GM19043 (cell line): Measurements from ENCODE around the gene HMCN2.

Experiments used
- ATAC-seq: cut with Tn5 transposase; IDR thresholded peaks from one replicate; pipeline ENCODE4 v1.9.1; 2021; ENCODE audit warnings: low read depth; ENCODE audit not compliant: unreplicated experiment

HMCN2 gene

DNA sequence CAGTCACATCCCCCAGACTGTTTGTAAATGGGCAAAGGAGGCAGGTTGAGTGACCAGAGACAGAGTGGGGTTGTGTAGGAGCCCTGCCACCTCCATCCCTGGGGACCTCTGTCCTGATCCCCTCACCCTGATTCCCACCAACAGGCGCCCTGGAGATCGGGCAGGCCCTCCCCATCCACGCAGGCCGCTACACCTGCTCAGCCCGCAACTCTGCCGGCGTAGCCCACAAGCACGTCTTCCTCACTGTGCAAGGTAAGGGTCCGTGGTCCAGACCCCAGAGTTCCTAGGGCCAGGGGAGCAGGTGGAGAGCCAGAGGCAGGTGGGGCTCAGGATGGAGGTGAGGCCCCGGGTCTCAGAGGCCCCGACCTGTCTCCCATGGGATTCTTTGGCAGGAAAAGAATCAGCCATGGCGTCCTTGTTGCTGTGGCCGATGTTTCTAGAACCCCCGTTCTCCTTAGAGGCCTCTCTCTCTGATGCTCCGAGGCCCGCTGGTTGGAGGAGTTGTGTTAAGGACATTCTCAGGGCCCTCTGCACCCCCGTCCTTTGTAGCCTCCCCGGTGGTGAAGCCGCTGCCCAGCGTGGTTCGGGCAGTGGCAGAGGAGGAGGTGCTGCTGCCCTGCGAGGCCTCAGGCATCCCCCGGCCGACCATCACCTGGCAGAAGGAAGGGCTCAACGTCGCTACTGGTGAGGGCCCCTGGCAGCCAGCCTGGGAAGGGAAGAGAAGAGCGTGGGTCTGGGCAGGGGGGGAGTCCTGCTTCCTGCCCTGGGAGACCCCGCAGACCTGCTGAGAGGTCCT, 137.3 kb downstream of the HMCN2 start:
- ATAC-seq, result no peak

- ATAC-seq, result no peak
Observed at GRCh38 chr9:130405657-130406257, 140.2 kb downstream of the HMCN2 start.

- ATAC-seq, result no peak
Observed at GRCh38 chr9:130406278-130406895, 140.8 kb downstream of the HMCN2 start.

GRCh38 chr9:130407916-130408663, 142.5 kb downstream of the HMCN2 start:
- no peak for ATAC-seq

DNA sequence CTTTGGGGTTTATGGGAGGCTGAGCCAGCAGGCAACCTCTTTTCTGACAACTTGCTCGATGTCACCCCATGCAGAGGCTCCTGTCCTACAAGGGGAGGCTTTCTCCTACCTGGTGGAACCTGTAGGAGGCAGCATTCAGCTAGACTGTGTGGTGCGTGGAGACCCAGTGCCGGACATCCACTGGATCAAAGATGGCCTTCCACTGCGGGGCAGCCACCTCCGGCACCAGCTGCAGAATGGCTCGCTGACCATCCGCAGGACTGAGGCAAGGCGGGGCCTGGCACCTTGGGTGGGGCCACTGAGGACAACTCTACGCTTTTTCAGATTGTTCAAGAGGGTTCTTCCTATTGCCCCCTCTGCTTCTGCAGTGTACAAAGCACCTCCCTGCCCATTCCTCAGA, 143.1 kb downstream of the HMCN2 start:
- ATAC-seq, result no peak

DNA sequence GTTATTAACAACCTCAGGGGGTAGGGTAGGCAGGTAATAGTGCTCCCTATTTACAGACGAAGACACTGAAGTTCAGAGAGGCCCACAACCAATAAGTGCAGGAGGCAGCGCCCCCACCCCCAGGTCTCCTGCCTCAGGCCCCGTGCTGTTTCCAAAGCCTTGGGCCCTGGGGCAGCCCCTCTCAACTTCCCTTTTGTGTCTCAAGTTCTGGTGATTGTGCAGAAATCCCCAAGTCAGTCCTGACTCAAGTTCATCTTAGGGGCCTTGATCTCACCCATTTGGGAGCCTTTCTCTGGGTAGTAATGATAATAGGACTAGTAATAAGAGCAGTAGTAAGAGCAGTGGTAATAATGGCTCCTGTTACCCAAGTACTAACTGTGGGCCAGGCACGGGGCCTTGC, 143.7 kb downstream of the HMCN2 start:
- ATAC-seq, result no peak

- no peak for ATAC-seq
Observed at GRCh38 chr9:130410443-130410842, 144.9 kb downstream of the HMCN2 start.

DNA sequence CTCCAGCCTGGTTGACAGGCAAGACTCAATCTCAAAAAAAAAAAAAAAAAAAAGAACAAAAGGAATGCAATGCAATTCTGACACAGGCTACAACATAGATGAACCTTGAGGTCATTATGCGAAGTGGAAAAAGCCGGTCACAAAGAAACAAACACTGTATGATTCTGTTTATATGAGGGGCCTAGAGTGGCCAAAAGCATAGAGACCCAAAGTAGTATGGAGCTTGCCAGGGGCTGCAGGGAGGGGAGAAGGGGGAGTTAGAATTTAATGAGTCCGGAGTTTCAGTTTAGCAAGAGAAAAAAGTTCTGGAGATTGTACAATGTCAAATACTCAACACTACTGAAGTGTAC, 146.0 kb downstream of the HMCN2 start:
- ATAC-seq, result no peak

DNA sequence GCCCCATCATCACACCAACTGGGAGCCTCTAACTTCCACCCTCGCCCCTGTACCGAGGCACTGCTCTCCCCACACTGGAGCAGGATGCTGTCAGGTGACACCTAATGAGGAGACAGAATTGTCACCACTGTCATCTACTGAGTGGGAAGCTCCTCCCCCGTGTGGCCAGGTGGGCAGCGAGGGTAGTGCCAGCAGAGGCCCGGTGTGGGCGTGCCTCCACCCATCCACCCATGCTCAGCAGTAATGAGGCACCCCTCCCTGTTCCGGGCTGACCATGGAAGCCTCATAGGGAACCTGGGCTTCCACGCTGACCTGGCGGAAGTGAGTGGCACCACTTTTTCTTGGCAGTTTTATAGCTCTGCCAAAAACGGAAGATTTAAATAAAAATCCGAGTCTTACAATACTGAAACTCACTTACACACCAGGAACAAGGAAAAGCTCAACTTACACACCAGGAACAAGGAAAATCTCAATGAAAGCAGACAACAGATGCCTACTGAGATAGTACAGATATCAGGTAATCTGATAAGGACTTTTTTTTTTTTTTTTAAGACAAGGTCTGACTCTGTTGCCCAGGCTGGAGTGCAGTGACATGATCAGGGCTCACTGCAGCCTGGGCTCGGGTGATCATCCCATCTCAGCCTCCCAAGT, 148.6 kb downstream of the HMCN2 start:
- ATAC-seq, result no peak

GRCh38 chr9:130414910-130415746, 149.6 kb downstream of the HMCN2 start:
- no peak for ATAC-seq

GRCh38 chr9:130417602-130418001, 152.0 kb downstream of the HMCN2 start:
- ATAC-seq, result no peak

GRCh38 chr9:130418776-130419175, 153.2 kb downstream of the HMCN2 start:
- ATAC-seq, result no peak

DNA sequence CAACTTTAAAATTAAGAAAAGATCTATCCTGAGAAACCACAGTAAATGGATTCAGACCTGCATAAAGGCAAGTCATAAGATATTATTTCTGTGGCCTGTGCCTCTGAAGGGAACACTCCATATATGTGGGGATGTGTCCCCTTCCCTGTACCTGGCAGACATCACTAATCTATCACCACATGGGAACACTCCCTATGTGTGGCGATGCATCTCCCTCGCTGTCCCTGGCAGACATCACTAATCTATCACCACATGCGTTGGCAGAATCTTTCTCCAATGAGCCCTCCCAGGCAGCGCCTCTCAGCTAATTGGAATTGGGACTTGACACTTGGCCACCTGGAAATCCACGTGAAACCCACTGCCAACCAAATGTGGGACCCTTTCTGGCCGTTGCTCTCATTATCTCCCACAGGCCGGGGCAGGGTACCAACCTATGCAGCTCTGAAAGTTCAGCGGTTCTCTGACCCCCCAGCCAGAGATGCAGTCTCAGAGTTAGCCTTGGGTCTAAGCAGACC, 154.0 kb downstream of the HMCN2 start:
- no peak for ATAC-seq

- no peak for ATAC-seq
Observed at GRCh38 chr9:130421154-130421801, 155.7 kb downstream of the HMCN2 start.

DNA sequence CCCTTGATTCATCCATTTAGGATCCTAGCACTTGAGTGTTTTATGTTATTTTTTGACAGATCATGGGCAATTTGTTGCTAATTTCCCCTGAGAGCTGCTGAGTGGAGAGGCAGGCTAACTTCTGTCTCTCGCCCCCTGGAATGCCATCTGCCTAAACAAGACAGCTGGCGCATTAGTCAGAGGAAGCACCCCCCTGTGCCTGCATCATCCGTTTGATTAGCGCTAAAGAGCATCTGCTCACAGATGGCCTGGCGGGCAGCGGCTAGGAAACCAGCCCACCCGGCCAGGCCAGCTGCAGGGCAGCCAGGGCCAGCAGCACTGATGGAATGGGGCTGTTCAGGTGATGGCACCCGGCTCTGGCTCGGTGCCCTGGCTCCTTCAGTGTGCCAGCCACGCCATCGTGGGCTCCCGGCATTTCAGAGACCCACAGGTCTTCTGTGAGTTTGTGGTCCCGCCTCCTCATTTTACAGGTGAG, 156.3 kb downstream of the HMCN2 start:
- ATAC-seq, result no peak

- ATAC-seq, result no peak
Observed at GRCh38 chr9:130422546-130422945, 157.0 kb downstream of the HMCN2 start.

GRCh38 chr9:130423272-130423671, 157.7 kb downstream of the HMCN2 start:
- no peak for ATAC-seq

- ATAC-seq, result no peak
Observed at GRCh38 chr9:130424595-130425454, 159.3 kb downstream of the HMCN2 start.
